AG04449 (cell line): ENCODE results near the gene NXPH4.

Source experiments
- CTCF ChIA-PET: fragments of 350-600 bp; formaldehyde crosslinking; extraction: SDS; loops from one replicate; lab custom pipeline; 2021; ENCODE audit warnings: antibody characterized with exemption; lab: Yijun Ruan, JAX
- POLR2A ChIA-PET: fragments of 400-600, 350-600 bp; formaldehyde crosslinking; extraction: SDS; loops from one replicate; lab custom pipeline; 2020; ENCODE audit warnings: antibody characterized with exemption, inconsistent platforms; lab: Yijun Ruan, JAX
- DNase-seq: peaks from one replicate; pipeline ENCODE4 v3.0.0-alpha.2; 2010; ENCODE audit warnings: low read depth, low spot score
- H3K4me3 ChIP-seq: 2 replicates; pipeline ENCODE4 v1.5.1; 2011; ENCODE audit warnings: low read depth, mild to moderate bottlenecking, control low read depth, low read length
- TF ChIP-seq, protein P1 (sequence below): IDR thresholded peaks from one replicate; pipeline ENCODE4 v1.5.1; 2011; ENCODE audit warnings: mild to moderate bottlenecking, moderate library complexity, low read length, control low read depth, inconsistent platforms; ENCODE audit not compliant: insufficient read depth; ENCODE audit errors: missing control alignments

Gene NXPH4

DNA sequence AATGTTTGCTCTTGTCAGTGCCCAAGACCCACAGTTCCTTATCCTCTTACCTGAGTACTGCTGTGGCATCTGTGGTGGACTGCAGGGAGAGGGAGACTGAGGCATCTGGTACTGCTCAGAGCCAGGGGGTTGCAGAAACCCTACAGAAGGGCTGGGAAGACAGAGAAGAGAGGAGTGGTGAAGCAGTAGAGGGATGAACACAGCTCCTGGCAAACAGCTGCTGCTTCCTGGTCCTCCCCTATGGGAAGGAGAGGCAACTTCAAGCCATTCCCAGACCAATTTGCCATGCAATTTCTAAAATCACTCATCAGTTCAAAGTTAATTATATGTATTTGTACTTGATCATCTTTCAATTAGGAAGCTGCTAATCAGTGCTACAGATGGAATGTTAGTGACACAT is 50.1 kb downstream of the NXPH4 start:
- CTCF ChIA-PET, result interaction anchor here (1.2 to 38.5 kb wide), 6 partner anchors 10 to 191 kb away, joined by 3 to 880 read pairs (median 8); partner anchors contain the start of genes GLI1 and INHBE

DNA sequence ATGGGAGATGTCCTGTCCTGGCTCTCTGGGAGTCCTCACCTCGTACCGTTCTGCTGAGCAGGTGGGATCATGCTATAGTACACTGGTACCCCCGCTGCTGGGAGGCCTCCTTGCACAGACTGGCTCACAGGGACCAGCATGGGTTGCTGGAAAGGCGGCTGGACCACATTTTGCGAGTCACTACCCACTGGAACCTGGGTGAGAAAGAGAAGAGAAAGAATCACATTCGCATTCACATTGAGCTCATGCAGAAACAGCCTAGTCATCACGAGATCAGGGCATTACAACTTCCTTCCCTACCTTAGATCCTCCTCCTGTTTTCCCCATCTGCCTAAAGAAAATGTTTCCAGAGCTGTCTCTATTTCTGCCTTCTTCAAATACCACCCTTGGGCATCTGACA is 51.7 kb downstream of the NXPH4 start:
- ChIA-PET CTCF (interaction anchor here (1.5 to 38.5 kb wide), 4 partner anchors 8 to 189 kb away, joined by 5 to 880 read pairs (median 13); partner anchors contain the start of genes GLI1 and INHBE), POLR2A (interaction anchor here (0.6 kb wide), 1 partner anchor 50 kb away, joined by 3 read pairs; no protein-coding TSS in a partner anchor)
- no peak overlapping the region for H3K4me3 ChIP-seq
- no peak for DNase-seq
- TF ChIP-seq, protein P1, sequence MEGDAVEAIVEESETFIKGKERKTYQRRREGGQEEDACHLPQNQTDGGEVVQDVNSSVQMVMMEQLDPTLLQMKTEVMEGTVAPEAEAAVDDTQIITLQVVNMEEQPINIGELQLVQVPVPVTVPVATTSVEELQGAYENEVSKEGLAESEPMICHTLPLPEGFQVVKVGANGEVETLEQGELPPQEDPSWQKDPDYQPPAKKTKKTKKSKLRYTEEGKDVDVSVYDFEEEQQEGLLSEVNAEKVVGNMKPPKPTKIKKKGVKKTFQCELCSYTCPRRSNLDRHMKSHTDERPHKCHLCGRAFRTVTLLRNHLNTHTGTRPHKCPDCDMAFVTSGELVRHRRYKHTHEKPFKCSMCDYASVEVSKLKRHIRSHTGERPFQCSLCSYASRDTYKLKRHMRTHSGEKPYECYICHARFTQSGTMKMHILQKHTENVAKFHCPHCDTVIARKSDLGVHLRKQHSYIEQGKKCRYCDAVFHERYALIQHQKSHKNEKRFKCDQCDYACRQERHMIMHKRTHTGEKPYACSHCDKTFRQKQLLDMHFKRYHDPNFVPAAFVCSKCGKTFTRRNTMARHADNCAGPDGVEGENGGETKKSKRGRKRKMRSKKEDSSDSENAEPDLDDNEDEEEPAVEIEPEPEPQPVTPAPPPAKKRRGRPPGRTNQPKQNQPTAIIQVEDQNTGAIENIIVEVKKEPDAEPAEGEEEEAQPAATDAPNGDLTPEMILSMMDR, result no peak

More for the DNA sequence above, 50.1 kb downstream of the NXPH4 start:
- no peak for DNase-seq
- POLR2A ChIA-PET, result no interaction called here
- TF ChIP-seq, protein P1, result no peak
- H3K4me3 ChIP-seq, result no peak overlapping the region

DNA sequence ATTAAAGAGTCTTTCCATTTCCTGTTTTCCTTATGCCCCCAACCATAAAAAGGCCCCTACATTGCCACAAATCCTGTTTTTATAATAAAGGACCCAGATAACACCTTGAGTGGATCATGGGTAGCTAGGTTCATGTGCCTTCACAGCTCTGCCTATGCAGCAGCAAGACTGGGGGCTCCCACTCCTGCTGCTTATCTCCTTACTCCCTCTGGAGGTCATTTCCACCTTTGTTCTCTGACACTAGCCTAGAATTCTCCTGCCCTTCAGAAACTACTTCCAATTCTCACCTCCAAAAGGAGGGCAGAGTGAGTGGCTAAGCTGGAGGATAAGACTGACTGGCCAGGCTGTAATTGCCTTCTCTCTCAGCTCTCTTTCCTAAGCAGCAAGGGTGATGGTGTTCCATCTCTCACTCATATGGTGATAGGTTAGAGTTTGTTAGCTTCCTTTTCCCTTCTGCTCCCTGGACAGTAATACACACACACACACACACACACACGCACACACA is 54.4 kb downstream of the NXPH4 start:
- TF ChIP-seq, protein P1, result no peak
- DNase-seq, result no peak
- H3K4me3 ChIP-seq, result no peak overlapping the region
- ChIA-PET POLR2A (no interaction called here), CTCF (interaction anchor here (0.6 to 38.5 kb wide), 5 partner anchors 11 to 186 kb away, joined by 3 to 880 read pairs (median 3); partner anchors contain the start of genes GLI1 and INHBE)

DNA sequence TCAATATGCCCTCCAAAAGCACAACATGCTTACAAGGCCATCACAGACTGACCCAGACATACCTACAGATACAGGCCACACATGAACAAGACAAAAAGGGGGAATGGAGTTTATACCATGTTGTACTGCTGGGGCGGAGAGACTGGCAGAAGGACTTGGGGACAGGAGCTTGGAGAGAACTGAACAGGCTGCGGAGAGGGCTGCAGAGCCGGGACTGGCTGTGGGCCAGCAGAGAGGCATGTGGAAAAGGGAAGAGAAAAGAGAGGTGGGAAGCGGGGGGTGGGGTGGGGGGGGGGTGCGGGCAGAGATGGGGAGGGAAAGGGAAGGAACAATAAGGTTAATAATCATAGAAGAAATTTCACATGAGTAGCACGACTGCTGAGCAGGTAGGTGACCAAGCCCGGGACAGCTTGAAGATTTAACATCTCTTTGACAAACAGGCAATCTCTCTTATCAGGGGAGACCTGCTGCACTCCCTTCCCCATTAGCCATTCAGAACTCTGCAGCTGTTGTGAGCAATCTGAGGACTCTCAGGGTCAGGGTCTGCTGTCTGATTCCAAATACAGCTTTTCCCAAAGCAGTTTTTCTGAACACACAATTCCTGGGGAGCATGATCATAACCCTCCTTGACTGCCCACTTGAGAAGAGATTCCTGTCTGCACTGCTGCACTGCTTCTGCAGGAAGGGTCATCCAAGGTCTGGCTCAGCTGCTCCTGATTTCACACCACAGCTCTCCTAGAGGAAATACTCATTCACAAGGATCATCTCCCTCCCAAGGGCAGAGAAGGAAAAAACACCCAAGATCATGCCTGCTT is 56.0 kb downstream of the NXPH4 start:
- ChIA-PET CTCF (interaction anchor here (0.7 to 38.5 kb wide), 7 partner anchors 10 to 185 kb away, joined by 3 to 880 read pairs (median 5); partner anchors contain the start of genes GLI1 and INHBE), POLR2A (interaction anchor here (0.5 to 1.2 kb wide), 2 partner anchors 11 to 180 kb away, joined by 3 to 4 read pairs; no protein-coding TSS in a partner anchor)
- TF ChIP-seq, protein P1, result no peak
- H3K4me3 ChIP-seq, result no peak overlapping the region
- DNase-seq, result no peak

DNA sequence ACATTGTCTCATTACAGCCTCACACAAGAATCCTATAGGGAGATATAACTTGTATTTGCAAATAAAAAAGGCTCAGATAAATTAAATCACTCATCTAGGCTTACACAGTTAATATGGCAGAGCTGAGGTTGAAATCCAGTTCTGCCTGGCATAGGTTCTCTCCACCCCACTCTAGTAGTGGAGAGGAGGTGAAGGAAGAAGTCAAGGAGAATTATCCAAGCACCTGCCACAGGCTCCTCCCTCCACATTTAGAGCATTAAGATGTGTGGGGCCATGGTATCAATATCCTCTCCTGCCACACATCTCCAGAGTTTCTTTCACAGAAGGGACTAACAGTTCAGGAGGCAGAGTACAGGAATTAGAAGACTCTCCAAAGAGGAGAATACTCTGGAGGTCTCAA is 56.9 kb downstream of the NXPH4 start:
- ChIA-PET POLR2A (no interaction called here), CTCF (interaction anchor here (1.0 to 38.5 kb wide), 5 partner anchors 11 to 184 kb away, joined by 3 to 880 read pairs (median 8); partner anchors contain the start of genes GLI1 and INHBE)
- H3K4me3 ChIP-seq, result no peak overlapping the region
- TF ChIP-seq, protein P1, result no peak
- DNase-seq, result no peak
